HEK293T (cell line): ENCODE data around the gene AXIN1.

ENCODE experiments used
- ARNT ChIP-seq: fragments of 450-650 bp; IDR thresholded peaks from 2 replicates; pipeline ENCODE4 v1.6.1; 2017; ENCODE audit warnings: mild to moderate bottlenecking
- FOXM1 ChIP-seq: fragments of 450-650 bp; IDR thresholded peaks from 2 replicates; pipeline ENCODE4 v1.6.1; 2017; ENCODE audit warnings: mild to moderate bottlenecking, borderline replicate concordance

GRCh38 chr16:376817-377418, 24.4 kb upstream of the AXIN1 start:
- TF ChIP-seq FOXM1, result no peak
- TF ChIP-seq ARNT, result no peak
